ENCODE measurements around the gene GSK3A.

The GSK3A gene

GRCh38 chr19:42220751-42221097 lies 21.7 kb downstream of the GSK3A start:
- DNase-seq: no peak

GRCh38 chr19:42219812-42220750 lies 22.3 kb downstream of the GSK3A start, which contains the start of gene ZNF526:
TSS of gene ZNF526 (plus strand) at chr19:42220312. CDS start at chr19:42224404, 4,092 bp downstream.
- peak; percentile 96 for DNase-seq

- DNase-seq: peak; percentile 99
Measured at GRCh38 chr19:42217520-42218437, 24.6 kb downstream of the GSK3A start, which contains the start of gene DEDD2. TSS of gene DEDD2 (minus strand) at chr19:42217677. CDS start at chr19:42217007, 670 bp downstream.

GRCh38 chr19:42216653-42217519 lies 25.5 kb downstream of the GSK3A start:
- DNase-seq: peak; percentile 44

GRCh38 chr19:42214810-42215485 lies 27.5 kb downstream of the GSK3A start:
- DNase-seq: no peak

GRCh38 chr19:42212886-42213285 lies 29.5 kb downstream of the GSK3A start:
- no peak for DNase-seq

GRCh38 chr19:42208612-42209011 lies 33.8 kb downstream of the GSK3A start:
- DNase-seq: no peak

GRCh38 chr19:42207767-42208271 lies 34.6 kb downstream of the GSK3A start:
- DNase-seq: no peak

- DNase-seq: no peak
Measured at GRCh38 chr19:42206871-42207755, 35.3 kb downstream of the GSK3A start.

GRCh38 chr19:42204664-42205063 lies 37.7 kb downstream of the GSK3A start:
- no peak for DNase-seq

- DNase-seq: no peak
Measured at GRCh38 chr19:42203700-42204099, 38.7 kb downstream of the GSK3A start.

- no peak for DNase-seq
Measured at GRCh38 chr19:42202290-42202880, 40.0 kb downstream of the GSK3A start.

GRCh38 chr19:42201489-42202289 lies 40.7 kb downstream of the GSK3A start:
- no peak for DNase-seq

GRCh38 chr19:42200116-42200715 lies 42.2 kb downstream of the GSK3A start:
- no peak for DNase-seq

- peak; percentile 51 for DNase-seq
Measured at GRCh38 chr19:42199440-42200115, 42.8 kb downstream of the GSK3A start.

GRCh38 chr19:42198676-42199439 lies 43.5 kb downstream of the GSK3A start:
- DNase-seq: peak; percentile 43

GRCh38 chr19:42197375-42197817 lies 45.0 kb downstream of the GSK3A start:
- no peak for DNase-seq

All from stimulated activated CD4-positive, alpha-beta T cell treated with anti-CD3 and anti-CD28 coated beads, Interleukin-4, amount 100 ng/mL, for 1 hour (primary cell).